Cardiac muscle cell (in vitro differentiated cells and primary cell): ENCODE data around the gene YARS2. TPM values are rescaled to one million over a fixed set of nuclear protein-coding genes. Genes with fewer than 3 reads are reported as not detected.
"Not testable (repeated sequence)": the region's sequence is repeated elsewhere in the genome, so short reads cannot be mapped to it uniquely, and the experiment has no call there.

Experiments used
- DNase-seq, 2 donors: peaks; one replicate each; pipeline versions ENCODE4 v3.0.0 to v3.0.0-alpha.2; 2010 to 2017; ENCODE audit warnings: low read depth in 1 of 2, low spot score in 1 of 2
- H3K27ac ChIP-seq: fragments of 200-600 bp; sonication (generic); 2 replicates; pipeline ENCODE4 v1.5.1; 2016
- H3K27me3 ChIP-seq: fragments of 200-600 bp; sonication (generic); 2 replicates; pipeline ENCODE4 v1.6.0; 2016; ENCODE audit warnings: control low read depth
- H3K36me3 ChIP-seq: fragments of 200-600 bp; sonication (generic); 2 replicates; pipeline ENCODE4 v1.5.1; 2016; ENCODE audit warnings: control low read depth
- H3K4me1 ChIP-seq: fragments of 200-600 bp; sonication (generic); 2 replicates; pipeline ENCODE4 v1.8.1; 2017; ENCODE audit warnings: low read depth, mild to moderate bottlenecking, mixed run types
- H3K4me3 ChIP-seq: fragments of 200-600 bp; sonication (generic); 2 replicates; pipeline ENCODE4 v1.5.1; 2016; ENCODE audit warnings: mild to moderate bottlenecking
- H3K9me3 ChIP-seq: fragments of 200-600 bp; sonication (generic); 2 replicates; pipeline ENCODE4 v1.5.1; 2017; ENCODE audit warnings: low read depth, mild to moderate bottlenecking, control low read depth
- polyA plus RNA-seq: library from polyadenylated mRNA; unstranded; fragments of >200 nt; fragmentation: Nextera tagmentation; extraction: Ambion mirVana; gene quantifications from 2 replicates; pipeline ENCODE4 v1.2.1, GENCODE V29; 2016
- total RNA-seq: library from RNA; depleted of rRNA; stranded (reverse); fragments of >200 nt; gene quantifications from 2 replicates; pipeline ENCODE4 v1.2.3, GENCODE V29; 2016
- TF ChIP-seq, protein P1 (sequence below): IDR thresholded peaks from 2 replicates; pipeline ENCODE4 v1.5.1; 2012; ENCODE audit warnings: low read depth, mild to moderate bottlenecking, low read length

The YARS2 gene
- total and polyA plus RNA-seq, 2 experiments from 2014 or later: 33.4 to 39.9 TPM

DNA sequence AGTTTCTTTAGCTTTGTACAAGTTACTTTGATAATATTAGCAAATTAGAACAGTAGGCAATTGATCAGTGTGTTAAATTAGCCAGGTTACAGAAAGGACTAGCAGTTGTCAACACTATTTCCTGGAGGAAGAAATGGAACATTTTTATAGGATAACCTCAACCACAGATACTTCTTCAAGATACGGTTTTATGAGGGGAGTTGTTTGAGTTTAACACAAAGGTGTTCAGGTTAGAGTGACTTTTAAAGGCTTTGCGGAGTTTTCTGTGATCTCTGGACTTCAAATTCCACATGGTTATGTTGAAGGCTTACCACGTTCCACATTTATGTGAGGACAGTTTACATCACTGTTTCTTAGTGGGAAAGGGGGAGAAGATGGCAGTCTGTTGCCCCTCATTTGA is 19.3 kb downstream of the YARS2 start:
- Histone ChIP-seq H3K4me1 (peaks cover 31% of the 10 kb centered on the region), H3K27me3 (no peaks in the 10 kb centered on the region), H3K27ac (no peak overlapping the region), H3K9me3 (no peaks in the 10 kb centered on the region), H3K4me3 (no peak overlapping the region), H3K36me3 (peaks cover 34% of the 10 kb centered on the region)
- TF ChIP-seq, protein P1, sequence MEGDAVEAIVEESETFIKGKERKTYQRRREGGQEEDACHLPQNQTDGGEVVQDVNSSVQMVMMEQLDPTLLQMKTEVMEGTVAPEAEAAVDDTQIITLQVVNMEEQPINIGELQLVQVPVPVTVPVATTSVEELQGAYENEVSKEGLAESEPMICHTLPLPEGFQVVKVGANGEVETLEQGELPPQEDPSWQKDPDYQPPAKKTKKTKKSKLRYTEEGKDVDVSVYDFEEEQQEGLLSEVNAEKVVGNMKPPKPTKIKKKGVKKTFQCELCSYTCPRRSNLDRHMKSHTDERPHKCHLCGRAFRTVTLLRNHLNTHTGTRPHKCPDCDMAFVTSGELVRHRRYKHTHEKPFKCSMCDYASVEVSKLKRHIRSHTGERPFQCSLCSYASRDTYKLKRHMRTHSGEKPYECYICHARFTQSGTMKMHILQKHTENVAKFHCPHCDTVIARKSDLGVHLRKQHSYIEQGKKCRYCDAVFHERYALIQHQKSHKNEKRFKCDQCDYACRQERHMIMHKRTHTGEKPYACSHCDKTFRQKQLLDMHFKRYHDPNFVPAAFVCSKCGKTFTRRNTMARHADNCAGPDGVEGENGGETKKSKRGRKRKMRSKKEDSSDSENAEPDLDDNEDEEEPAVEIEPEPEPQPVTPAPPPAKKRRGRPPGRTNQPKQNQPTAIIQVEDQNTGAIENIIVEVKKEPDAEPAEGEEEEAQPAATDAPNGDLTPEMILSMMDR: no peak
- no peak for DNase-seq

GRCh38 chr12:32734952-32735351 is 20.7 kb downstream of the YARS2 start:
- Histone ChIP-seq H3K27ac (no peak overlapping the region), H3K4me3 (no peak overlapping the region), H3K4me1 (peaks cover 28% of the 10 kb centered on the region), H3K9me3 (no peaks in the 10 kb centered on the region), H3K36me3 (peaks cover 29% of the 10 kb centered on the region), H3K27me3 (no peaks in the 10 kb centered on the region)
- TF ChIP-seq, protein P1: no peak
- no peak for DNase-seq

DNA sequence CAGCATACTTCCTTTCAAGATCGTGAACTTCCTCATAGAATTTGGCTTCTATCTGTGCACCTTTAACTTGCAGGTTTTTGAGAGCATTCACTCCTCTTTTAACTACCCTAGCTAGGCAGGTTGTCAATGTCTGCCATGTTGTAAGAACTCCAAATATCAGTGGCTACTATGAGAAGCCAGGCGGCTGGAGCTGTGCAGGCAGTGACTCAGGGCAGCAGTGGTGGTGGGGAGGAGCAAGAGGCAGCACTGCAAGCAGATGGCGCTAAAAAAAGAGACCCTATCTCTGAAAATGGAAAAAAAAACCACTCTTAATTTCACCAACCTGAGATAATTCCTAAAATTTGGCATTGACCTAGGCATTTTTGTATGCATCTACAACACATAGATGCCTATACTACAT is 28.5 kb downstream of the YARS2 start:
- H3K4me3 ChIP-seq: no peak overlapping the region
- TF ChIP-seq, protein P1: no peak
- peaks cover 30% of the 10 kb centered on the region for H3K36me3 ChIP-seq
- no peaks in the 10 kb centered on the region for H3K27me3 ChIP-seq
- no peak overlapping the region for H3K27ac ChIP-seq
- no peaks in the 10 kb centered on the region for H3K9me3 ChIP-seq
- H3K4me1 ChIP-seq: no peaks in the 10 kb centered on the region
- peak in 1 of 2 donors; percentile 8 for DNase-seq

GRCh38 chr12:32726286-32726685 is 29.4 kb downstream of the YARS2 start:
- H3K27me3 ChIP-seq: no peaks in the 10 kb centered on the region
- no peak overlapping the region for H3K4me3 ChIP-seq
- H3K36me3 ChIP-seq: peaks cover 29% of the 10 kb centered on the region
- DNase-seq: no peak
- TF ChIP-seq, protein P1: no peak
- H3K27ac ChIP-seq: no peak overlapping the region
- H3K9me3 ChIP-seq: no peaks in the 10 kb centered on the region
- H3K4me1 ChIP-seq: no peaks in the 10 kb centered on the region

DNA sequence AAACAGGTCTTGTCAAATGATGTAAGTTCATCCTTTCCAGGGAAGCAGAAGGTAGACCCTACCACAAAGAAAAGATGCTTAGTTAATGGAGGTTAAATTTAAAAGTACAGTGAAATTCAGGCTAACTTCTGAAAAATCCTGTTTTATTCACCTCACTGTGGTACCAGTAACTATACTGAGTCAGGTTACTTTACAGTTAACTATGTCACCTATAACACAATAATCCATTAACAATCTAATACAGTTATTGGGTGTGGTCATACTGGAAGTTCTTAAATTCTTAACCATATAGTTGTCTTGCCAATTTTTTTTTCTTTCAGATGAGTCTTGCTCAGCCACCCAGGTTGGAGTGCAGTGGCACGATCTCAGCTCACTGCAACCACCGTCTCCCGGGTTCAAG is 30.4 kb downstream of the YARS2 start:
- DNase-seq, H3K4me3 ChIP-seq, H3K27me3 ChIP-seq, H3K27ac ChIP-seq, H3K4me1 ChIP-seq, H3K9me3 ChIP-seq: not testable (repeated sequence)
- peaks cover 29% of the 10 kb centered on the region for H3K36me3 ChIP-seq

GRCh38 chr12:32718926-32719325 is 36.8 kb downstream of the YARS2 start:
- Histone ChIP-seq H3K27ac (no peak overlapping the region), H3K27me3 (no peaks in the 10 kb centered on the region), H3K36me3 (peaks cover 46% of the 10 kb centered on the region), H3K4me1 (no peaks in the 10 kb centered on the region), H3K4me3 (no peak overlapping the region), H3K9me3 (no peaks in the 10 kb centered on the region)
- no peak for DNase-seq
- TF ChIP-seq, protein P1: no peak
